Activated T-cell treated with anti-CD3 and anti-CD28 coated beads for 24 hours (primary cell): ENCODE data around the gene ZMYM4.
"Not testable (repeated sequence)": the region's sequence is repeated elsewhere in the genome, so short reads cannot be mapped to it uniquely, and the experiment has no call there.

Source experiments
- DNase-seq: peaks from one replicate; pipeline ENCODE4 v3.0.0-alpha.2; 2020; ENCODE audit warnings: low read depth

ZMYM4 gene

DNA sequence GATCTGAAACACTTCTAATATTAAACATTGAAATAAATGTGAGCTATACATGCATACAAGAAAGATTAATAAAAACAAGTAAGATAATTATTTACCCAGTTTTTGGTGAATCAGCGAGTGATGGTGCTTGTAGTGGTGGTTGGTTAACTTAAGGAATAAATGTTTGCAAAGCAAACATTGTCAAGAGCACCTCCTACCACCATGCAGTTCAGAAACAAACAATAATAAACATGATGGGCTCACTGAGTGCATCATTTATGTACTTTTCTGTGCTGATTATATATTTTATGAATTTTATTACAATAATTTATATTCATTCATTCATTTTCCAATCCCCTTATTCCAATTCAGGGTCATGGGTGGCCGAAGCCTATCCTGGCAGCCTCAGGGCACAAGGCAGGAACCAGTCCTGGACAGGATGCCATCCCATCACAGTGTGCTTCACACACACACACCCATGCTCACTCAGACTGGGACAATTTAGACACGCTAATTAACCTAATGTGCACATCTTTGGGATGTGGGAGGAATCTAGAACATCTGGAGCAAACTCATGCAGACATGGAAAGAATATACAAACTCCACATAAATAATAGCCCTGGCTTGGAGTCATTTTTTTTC lies 57.8 kb downstream of the ZMYM4 start:
- DNase-seq: no peak

- DNase-seq: not testable (repeated sequence)
Measured at GRCh38 chr1:35331618-35332017, 63.1 kb downstream of the ZMYM4 start.

GRCh38 chr1:35334485-35334884 lies 66.0 kb downstream of the ZMYM4 start:
- DNase-seq: no peak

DNA sequence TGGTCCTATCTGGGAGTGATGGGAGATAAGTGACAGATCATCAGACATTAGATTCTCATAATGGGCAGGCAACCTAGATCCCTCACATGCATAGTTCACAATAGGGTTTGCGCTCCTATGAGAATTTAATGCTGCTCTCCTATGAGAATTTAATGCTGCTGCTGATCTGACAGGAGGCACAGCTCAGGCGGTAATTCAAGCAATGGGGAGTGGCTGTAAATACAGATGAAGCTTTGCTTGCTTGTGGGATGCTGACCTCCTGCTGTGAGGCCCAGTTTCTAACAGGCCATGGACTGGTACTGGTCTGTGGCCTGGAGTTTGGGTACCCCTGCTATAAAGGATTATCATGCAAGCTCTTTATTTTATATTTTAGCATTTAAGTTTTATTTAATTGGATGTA lies 72.0 kb downstream of the ZMYM4 start:
- no peak for DNase-seq

- no peak for DNase-seq
Measured at GRCh38 chr1:35345439-35345981, 77.0 kb downstream of the ZMYM4 start.

DNA sequence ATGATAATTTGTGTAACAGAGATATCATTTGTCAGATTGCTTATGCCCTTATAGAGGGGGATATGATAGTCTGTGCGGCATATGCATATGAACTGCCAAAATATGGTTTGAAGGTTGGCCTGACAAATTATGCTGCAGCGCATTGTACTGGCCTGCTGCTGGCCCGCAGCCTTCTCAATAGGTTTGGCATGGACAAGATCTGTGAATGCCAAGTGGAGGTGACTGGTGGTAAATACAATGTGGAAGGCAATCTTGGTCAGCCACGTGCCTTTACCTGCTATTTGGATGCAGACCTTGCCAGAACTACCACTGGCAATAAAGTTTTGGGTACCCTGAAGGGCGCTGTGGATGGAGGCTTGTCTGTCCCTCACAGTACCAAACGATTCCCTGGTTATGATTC lies 82.4 kb downstream of the ZMYM4 start:
- DNase-seq: no peak

DNA sequence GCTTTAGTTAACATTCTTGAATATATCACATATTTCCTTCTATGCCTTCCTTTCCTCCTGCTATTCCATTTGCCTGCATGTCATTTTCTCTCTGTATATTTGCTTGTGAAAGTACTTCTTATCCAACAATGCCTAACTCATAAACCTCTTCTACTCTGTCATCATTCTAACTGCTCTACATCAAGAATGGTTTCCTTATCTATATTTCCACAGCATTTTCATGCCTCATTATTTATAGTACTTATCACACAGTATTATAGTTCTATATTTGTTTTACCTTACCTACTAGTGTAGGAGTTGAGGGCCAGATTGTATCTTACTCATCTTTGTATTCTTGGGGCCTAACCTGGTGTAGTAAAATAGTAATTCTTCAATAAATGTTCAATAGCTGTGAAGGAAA lies 91.5 kb downstream of the ZMYM4 start:
- DNase-seq: no peak

GRCh38 chr1:35361638-35362037 lies 93.1 kb downstream of the ZMYM4 start:
- DNase-seq: no peak

- no peak for DNase-seq
Measured at GRCh38 chr1:35364741-35365140, 96.2 kb downstream of the ZMYM4 start.

GRCh38 chr1:35367914-35368313 lies 99.4 kb downstream of the ZMYM4 start:
- DNase-seq: no peak

GRCh38 chr1:35369922-35370671 lies 101.6 kb downstream of the ZMYM4 start:
- DNase-seq: no peak

GRCh38 chr1:35371506-35371905 lies 103.0 kb downstream of the ZMYM4 start:
- no peak for DNase-seq

- DNase-seq: no peak
Measured at GRCh38 chr1:35377555-35377954, 109.0 kb downstream of the ZMYM4 start.

DNA sequence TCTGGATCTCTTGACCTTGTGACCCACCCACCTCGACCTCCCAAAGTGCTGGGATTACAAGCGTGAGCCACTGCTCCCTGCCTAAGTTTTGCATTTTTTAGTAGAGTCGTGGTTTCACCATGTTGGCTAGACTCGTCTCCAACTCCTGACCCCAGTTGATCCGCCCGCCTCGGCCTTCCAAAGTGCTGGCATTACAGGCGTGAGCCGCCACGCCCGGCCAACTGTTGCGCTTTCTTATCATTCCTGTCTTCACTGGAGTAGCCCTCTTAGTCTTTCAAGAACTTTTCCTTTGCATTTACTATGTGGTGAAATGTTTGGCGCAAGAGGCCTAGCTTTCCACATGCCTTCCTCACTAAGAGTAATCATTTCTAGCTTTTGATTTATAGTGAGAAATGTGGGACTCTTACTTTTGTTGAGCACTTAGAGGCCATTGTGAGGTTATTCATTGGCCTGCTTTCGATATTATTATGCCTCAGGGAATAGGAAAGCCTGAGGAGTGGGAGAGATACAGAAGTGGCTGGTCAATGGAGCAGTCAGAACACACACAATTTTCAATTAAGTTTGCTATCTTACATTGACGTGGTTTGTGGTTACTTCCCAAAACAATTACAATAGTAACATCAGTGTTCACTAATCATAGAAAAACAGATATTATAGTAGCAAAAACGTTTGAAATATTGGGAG lies 111.0 kb downstream of the ZMYM4 start:
- DNase-seq: no peak

DNA sequence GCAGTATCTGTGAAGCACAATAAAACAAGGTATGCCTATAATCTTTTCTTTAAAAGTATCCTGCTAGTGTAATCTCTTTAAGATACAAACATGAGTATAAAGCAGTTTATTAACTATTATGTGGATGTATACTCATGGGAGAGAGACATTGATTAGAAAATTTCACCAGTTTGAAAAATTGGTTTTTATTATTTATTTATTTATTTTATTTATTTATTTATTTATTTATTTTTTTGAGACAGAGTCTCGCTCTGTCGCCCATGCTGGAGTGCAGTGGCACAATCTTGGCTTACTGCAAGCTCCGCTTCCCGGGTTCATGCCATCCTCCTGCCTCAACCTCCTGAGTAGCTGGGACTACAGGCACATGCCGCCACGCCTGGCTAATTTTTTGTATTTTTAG lies 111.6 kb downstream of the ZMYM4 start:
- not testable (repeated sequence) for DNase-seq

DNA sequence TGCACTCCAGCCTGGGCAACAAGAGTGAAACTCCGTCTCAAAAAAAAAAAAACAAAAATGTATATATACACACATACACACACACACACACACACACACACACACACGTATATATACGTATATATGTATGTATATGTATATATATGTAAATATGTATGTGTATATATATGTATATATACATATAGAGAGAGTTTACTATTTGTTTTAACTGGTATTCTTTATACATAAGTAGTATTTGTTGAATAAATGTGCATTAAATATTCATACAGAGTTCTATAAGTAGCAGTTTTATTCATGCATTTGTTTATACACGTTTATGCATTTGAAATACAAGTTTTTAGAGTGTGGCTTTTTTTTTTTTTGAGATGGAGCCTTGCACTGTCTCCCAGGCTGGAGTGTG lies 113.6 kb downstream of the ZMYM4 start:
- no peak for DNase-seq

DNA sequence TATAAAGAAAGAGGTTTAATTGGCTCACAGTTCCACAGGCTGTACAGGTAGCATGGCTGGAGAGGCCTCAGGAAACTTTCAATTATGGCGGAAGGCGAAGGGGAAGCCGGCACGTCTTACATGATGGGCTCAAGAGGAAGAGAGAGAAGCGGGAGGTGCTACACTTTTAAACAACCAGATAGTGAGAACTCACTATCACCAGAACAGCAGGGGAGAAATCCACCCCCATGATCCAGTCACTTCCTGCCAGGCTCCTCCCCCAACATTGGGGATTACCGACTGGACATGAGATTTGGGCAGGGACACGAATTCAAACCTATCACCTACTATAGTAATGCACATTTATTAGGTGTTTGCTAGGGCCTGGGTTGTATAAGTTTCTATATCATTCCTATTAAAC lies 117.8 kb downstream of the ZMYM4 start:
- DNase-seq: no peak

- DNase-seq: no peak
Measured at GRCh38 chr1:35386959-35387358, 118.5 kb downstream of the ZMYM4 start.

DNA sequence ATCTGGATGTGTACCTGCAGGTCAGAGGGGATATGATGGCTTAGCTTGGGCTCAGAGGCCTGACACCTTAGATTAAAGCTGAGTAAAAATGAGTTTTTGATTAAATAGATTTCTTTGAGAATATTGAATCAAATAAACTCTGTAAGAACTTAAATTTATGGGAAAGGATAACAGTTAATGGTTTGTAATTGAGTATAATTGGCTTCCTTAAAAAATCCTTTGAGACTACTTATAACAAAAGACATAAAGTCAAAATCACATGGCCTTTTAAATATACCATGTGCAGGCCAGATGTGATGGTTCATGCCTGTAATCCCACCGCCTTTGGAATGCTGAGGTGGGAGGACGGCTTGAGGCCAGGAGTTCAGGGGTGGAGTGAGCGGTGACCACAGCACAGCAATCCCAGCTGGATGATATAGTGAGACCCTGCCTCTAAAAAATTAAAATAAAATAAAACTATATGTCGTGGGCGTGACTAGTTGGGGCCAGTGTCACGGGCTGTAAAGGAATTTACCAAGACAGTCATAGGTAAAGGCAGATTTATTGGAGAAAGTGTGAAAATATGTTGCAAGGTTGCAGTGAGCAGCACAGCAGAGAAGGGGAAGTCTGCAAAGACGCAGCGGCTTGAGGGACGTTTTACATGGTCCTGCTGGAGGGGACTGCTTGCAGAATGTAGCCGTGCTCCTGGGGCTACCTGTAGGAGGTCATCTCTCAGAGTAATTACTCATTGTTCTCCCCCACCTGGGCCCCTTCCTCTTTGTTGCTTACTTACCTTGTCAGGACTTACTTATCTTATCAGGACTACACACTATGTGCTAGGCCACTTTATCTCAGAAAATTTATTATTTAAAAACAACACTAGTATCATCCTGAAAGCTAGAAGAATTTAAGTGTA lies 122.3 kb downstream of the ZMYM4 start:
- no peak for DNase-seq

DNA sequence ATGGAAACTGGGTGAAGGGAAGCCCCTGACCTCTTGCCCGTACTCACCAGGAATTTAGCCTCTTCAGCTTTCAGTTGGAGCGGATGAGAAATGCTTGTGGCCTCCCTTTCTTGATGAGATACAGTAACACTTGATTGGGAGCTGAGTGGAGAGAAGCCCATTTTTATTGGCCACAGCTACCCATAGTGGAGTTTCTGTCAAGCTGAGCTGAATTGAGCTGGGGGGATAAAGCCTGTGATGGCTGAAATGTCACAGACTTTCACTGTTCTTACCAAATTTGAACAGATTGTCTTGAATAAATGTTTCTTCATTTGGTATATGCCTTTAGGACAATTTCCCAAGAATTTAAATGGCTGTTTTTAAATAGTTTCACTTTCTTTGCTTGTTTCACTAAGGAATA lies 125.9 kb downstream of the ZMYM4 start:
- no peak for DNase-seq

DNA sequence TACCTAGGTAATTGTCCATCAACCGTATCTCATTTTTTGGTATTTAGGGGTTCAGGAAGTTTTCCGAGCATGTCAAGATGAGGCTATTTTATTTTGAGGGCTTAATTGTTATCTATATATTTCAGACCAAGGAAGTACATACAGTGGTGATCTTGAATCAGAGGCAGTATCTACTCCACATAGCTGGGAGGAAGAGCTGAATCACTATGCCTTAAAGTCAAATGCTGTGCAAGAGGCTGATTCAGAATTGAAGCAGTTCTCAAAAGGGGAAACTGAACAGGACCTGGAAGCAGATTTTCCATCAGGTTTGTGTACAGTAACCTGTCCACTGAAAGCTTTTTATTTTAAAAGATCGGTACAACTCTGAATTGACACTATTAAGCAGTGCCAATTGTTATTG lies 130.2 kb downstream of the ZMYM4 start:
- DNase-seq: no peak

DNA sequence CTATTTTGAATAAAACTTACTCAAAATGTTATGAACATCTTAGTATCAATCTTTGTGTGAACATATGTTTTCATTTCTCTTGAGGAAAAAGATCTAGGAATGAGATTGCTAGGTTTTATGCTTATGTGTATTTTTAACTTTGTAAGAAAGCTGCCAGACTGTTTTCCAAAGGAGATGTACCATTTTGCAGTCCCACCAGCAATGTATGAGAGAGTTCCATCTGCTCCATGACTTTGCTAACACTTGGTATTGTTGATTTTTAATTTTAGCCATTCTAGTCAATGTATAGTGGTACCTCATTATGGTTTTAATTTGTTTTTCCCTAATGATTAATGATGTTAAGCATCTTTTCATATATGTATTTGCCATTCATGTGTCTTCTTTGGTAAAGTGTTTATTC lies 132.5 kb downstream of the ZMYM4 start:
- no peak for DNase-seq
